ENCODE results near the gene MAPK12.

MAPK12 gene

GRCh38 chr22:50298266-50298637, 36.8 kb upstream of the MAPK12 start:
- no peaks in the 10 kb centered on the region for H3K27me3 ChIP-seq (replicated peaks; ENCODE audit: control insufficient read depth, insufficient read depth, low read length)
- H3K9ac ChIP-seq (ENCODE audit: low read length), result no peak overlapping the region
- H3K9me3 ChIP-seq (ENCODE audit: control insufficient read depth, low read length), result no peaks in the 10 kb centered on the region
- no peak for DNase-seq (ENCODE audit: low read depth)
- peaks cover 11% of the 10 kb centered on the region for H3K36me3 ChIP-seq (ENCODE audit: control insufficient read depth, insufficient read depth, low read length, severe bottlenecking)
- no peak overlapping the region for H3K4me3 ChIP-seq (ENCODE audit: low read length)
- H3K4me1 ChIP-seq (ENCODE audit: control insufficient read depth, insufficient read depth, low read length), result peaks cover 28% of the 10 kb centered on the region

GRCh38 chr22:50297510-50298265, 36.2 kb upstream of the MAPK12 start:
- H3K27me3 ChIP-seq (replicated peaks; ENCODE audit: control insufficient read depth, insufficient read depth, low read length), result no peaks in the 10 kb centered on the region
- peaks cover 27% of the 10 kb centered on the region for H3K4me1 ChIP-seq (ENCODE audit: control insufficient read depth, insufficient read depth, low read length)
- H3K9ac ChIP-seq (ENCODE audit: low read length), result no peak overlapping the region
- H3K4me3 ChIP-seq (ENCODE audit: low read length), result no peak overlapping the region
- DNase-seq (ENCODE audit: low read depth), result no peak
- H3K9me3 ChIP-seq (ENCODE audit: control insufficient read depth, low read length), result no peaks in the 10 kb centered on the region
- peaks cover 11% of the 10 kb centered on the region for H3K36me3 ChIP-seq (ENCODE audit: control insufficient read depth, insufficient read depth, low read length, severe bottlenecking)

GRCh38 chr22:50296658-50297490, 35.4 kb upstream of the MAPK12 start:
- Histone ChIP-seq H3K27me3 (replicated peaks; ENCODE audit: control insufficient read depth, insufficient read depth, low read length) (no peaks in the 10 kb centered on the region), H3K36me3 (ENCODE audit: control insufficient read depth, insufficient read depth, low read length, severe bottlenecking) (peaks cover 11% of the 10 kb centered on the region), H3K9ac (ENCODE audit: low read length) (no peak overlapping the region), H3K4me3 (ENCODE audit: low read length) (no peak overlapping the region), H3K4me1 (ENCODE audit: control insufficient read depth, insufficient read depth, low read length) (peaks cover 24% of the 10 kb centered on the region), H3K9me3 (ENCODE audit: control insufficient read depth, low read length) (no peaks in the 10 kb centered on the region)
- DNase-seq (ENCODE audit: low read depth), result no peak

- DNase-seq (ENCODE audit: low read depth), result no peak
- Histone ChIP-seq H3K4me1 (ENCODE audit: control insufficient read depth, insufficient read depth, low read length) (peaks cover 20% of the 10 kb centered on the region), H3K9me3 (ENCODE audit: control insufficient read depth, low read length) (no peaks in the 10 kb centered on the region), H3K36me3 (ENCODE audit: control insufficient read depth, insufficient read depth, low read length, severe bottlenecking) (peaks cover 20% of the 10 kb centered on the region), H3K4me3 (ENCODE audit: low read length) (peak overlapping the region; percentile 47), H3K9ac (ENCODE audit: low read length) (peak overlapping the region; percentile 80), H3K27me3 (replicated peaks; ENCODE audit: control insufficient read depth, insufficient read depth, low read length) (no peaks in the 10 kb centered on the region)
These were observed 32.8 kb upstream of the MAPK12 start for GRCh38 chr22:50294319-50294656.

GRCh38 chr22:50293441-50294318, 32.2 kb upstream of the MAPK12 start:
- H3K4me3 ChIP-seq (ENCODE audit: low read length), result peak overlapping the region; percentile 47
- peaks cover 20% of the 10 kb centered on the region for H3K4me1 ChIP-seq (ENCODE audit: control insufficient read depth, insufficient read depth, low read length)
- H3K9ac ChIP-seq (ENCODE audit: low read length), result peak overlapping the region; percentile 80
- no peaks in the 10 kb centered on the region for H3K9me3 ChIP-seq (ENCODE audit: control insufficient read depth, low read length)
- DNase-seq (ENCODE audit: low read depth), result peak; percentile 89
- peaks cover 26% of the 10 kb centered on the region for H3K36me3 ChIP-seq (ENCODE audit: control insufficient read depth, insufficient read depth, low read length, severe bottlenecking)
- no peaks in the 10 kb centered on the region for H3K27me3 ChIP-seq (replicated peaks; ENCODE audit: control insufficient read depth, insufficient read depth, low read length)

GRCh38 chr22:50292643-50293440, 31.4 kb upstream of the MAPK12 start:
- Histone ChIP-seq H3K9ac (ENCODE audit: low read length) (peak overlapping the region; percentile 82), H3K4me1 (ENCODE audit: control insufficient read depth, insufficient read depth, low read length) (peaks cover 20% of the 10 kb centered on the region), H3K36me3 (ENCODE audit: control insufficient read depth, insufficient read depth, low read length, severe bottlenecking) (peaks cover 34% of the 10 kb centered on the region), H3K9me3 (ENCODE audit: control insufficient read depth, low read length) (no peaks in the 10 kb centered on the region), H3K27me3 (replicated peaks; ENCODE audit: control insufficient read depth, insufficient read depth, low read length) (no peaks in the 10 kb centered on the region), H3K4me3 (ENCODE audit: low read length) (peak overlapping the region; percentile 56)
- no peak for DNase-seq (ENCODE audit: low read depth)

- Histone ChIP-seq H3K9me3 (ENCODE audit: control insufficient read depth, low read length) (no peaks in the 10 kb centered on the region), H3K4me1 (ENCODE audit: control insufficient read depth, insufficient read depth, low read length) (peaks cover 14% of the 10 kb centered on the region), H3K4me3 (ENCODE audit: low read length) (no peak overlapping the region), H3K27me3 (replicated peaks; ENCODE audit: control insufficient read depth, insufficient read depth, low read length) (no peaks in the 10 kb centered on the region), H3K36me3 (ENCODE audit: control insufficient read depth, insufficient read depth, low read length, severe bottlenecking) (peaks cover 53% of the 10 kb centered on the region), H3K9ac (ENCODE audit: low read length) (no peak overlapping the region)
- no peak for DNase-seq (ENCODE audit: low read depth)
These were observed 28.6 kb upstream of the MAPK12 start for GRCh38 chr22:50289942-50290630.

- Histone ChIP-seq H3K4me3 (ENCODE audit: low read length) (no peak overlapping the region), H3K4me1 (ENCODE audit: control insufficient read depth, insufficient read depth, low read length) (peaks cover 14% of the 10 kb centered on the region), H3K27me3 (replicated peaks; ENCODE audit: control insufficient read depth, insufficient read depth, low read length) (no peaks in the 10 kb centered on the region), H3K36me3 (ENCODE audit: control insufficient read depth, insufficient read depth, low read length, severe bottlenecking) (peaks cover 53% of the 10 kb centered on the region), H3K9me3 (ENCODE audit: control insufficient read depth, low read length) (no peaks in the 10 kb centered on the region), H3K9ac (ENCODE audit: low read length) (no peak overlapping the region)
- no peak for DNase-seq (ENCODE audit: low read depth)
These were observed 27.9 kb upstream of the MAPK12 start for GRCh38 chr22:50289151-50289941.

- Histone ChIP-seq H3K9me3 (ENCODE audit: control insufficient read depth, low read length) (no peaks in the 10 kb centered on the region), H3K27me3 (replicated peaks; ENCODE audit: control insufficient read depth, insufficient read depth, low read length) (no peaks in the 10 kb centered on the region), H3K4me1 (ENCODE audit: control insufficient read depth, insufficient read depth, low read length) (peaks cover 5% of the 10 kb centered on the region), H3K9ac (ENCODE audit: low read length) (no peak overlapping the region), H3K36me3 (ENCODE audit: control insufficient read depth, insufficient read depth, low read length, severe bottlenecking) (peaks cover 58% of the 10 kb centered on the region), H3K4me3 (ENCODE audit: low read length) (no peak overlapping the region)
- DNase-seq (ENCODE audit: low read depth), result no peak
These were observed 26.2 kb upstream of the MAPK12 start for GRCh38 chr22:50287731-50288130.

All from adipocyte (in vitro differentiated cells).